ENCODE measurements around the gene C1orf210.

The C1orf210 gene

DNA sequence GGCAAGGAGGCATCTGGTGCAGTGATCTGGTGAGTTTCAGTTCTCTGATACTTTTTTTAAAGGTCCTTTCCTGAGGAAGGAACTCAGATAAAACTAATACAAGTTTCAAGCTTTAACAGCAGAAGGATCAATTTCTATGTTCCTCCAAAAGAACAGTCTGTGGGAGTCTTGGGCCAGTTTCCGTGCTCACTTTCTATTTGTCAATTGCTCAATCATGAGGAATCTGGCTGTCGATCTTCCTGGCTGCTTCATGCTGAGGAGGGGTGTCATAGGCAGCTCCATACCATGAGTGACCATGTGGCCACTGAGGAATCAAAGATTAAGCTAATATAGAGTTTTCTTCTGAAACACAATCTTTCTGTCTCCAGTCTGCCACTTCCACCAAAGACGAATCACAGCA, 27.0 kb downstream of the C1orf210 start:
- DNase-seq (ENCODE audit: low read depth): no peak
- H3K4me3 ChIP-seq (ENCODE audit: low read depth, low read length): no peak overlapping the region
- TF ChIP-seq, protein P1, sequence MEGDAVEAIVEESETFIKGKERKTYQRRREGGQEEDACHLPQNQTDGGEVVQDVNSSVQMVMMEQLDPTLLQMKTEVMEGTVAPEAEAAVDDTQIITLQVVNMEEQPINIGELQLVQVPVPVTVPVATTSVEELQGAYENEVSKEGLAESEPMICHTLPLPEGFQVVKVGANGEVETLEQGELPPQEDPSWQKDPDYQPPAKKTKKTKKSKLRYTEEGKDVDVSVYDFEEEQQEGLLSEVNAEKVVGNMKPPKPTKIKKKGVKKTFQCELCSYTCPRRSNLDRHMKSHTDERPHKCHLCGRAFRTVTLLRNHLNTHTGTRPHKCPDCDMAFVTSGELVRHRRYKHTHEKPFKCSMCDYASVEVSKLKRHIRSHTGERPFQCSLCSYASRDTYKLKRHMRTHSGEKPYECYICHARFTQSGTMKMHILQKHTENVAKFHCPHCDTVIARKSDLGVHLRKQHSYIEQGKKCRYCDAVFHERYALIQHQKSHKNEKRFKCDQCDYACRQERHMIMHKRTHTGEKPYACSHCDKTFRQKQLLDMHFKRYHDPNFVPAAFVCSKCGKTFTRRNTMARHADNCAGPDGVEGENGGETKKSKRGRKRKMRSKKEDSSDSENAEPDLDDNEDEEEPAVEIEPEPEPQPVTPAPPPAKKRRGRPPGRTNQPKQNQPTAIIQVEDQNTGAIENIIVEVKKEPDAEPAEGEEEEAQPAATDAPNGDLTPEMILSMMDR (IDR thresholded peaks at IDR 0.05; ENCODE audit: insufficient read depth, low read depth, low read length, missing control alignments): no peak

DNA sequence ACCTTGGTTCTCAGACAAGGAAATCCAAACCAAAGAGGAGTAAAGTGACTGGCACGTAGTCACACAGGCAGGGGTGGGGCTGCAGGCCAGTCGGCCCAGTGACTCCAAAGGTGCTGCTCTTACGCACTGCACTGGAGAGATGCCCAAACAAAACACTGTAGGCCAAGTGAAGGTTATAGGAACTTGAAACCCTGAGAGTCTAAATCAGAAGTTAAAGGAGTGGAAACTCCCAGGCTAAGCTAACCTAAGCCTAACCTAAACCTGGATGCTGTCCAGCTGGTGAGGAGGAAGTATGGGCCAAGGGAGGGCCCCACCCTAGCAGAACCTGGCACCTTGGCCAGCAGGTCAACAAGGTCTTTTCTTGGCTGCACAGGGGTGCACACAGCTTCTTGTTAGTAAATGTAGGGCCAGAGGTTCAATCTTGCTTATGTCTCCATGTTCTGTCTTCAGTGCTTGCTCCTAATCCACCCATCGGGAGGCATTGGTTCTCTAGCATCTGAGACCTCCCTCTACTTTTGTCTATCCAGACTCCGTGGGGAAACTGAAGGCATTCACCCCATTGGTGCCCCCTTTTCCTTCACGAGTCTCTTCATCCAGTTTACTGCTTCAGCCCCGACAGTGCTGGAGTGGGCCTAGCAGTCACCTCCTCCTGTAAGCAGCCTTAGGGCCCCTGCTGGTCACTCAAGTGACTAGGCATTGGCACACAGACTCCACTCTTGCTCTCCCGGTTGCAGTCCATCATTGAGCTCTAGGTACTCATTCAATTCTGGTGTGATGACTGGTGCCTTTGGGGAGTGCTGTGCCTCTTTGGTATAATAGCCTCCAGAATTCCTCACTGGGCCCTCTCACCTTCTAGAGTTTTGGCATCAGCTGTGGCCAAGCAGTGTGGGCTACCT, 28.5 kb downstream of the C1orf210 start:
- no peak overlapping the region for H3K4me3 ChIP-seq (ENCODE audit: low read depth, low read length)
- no peak for DNase-seq (ENCODE audit: low read depth)
- TF ChIP-seq, protein P1 (IDR thresholded peaks at IDR 0.05; ENCODE audit: insufficient read depth, low read depth, low read length, missing control alignments): no peak

DNA sequence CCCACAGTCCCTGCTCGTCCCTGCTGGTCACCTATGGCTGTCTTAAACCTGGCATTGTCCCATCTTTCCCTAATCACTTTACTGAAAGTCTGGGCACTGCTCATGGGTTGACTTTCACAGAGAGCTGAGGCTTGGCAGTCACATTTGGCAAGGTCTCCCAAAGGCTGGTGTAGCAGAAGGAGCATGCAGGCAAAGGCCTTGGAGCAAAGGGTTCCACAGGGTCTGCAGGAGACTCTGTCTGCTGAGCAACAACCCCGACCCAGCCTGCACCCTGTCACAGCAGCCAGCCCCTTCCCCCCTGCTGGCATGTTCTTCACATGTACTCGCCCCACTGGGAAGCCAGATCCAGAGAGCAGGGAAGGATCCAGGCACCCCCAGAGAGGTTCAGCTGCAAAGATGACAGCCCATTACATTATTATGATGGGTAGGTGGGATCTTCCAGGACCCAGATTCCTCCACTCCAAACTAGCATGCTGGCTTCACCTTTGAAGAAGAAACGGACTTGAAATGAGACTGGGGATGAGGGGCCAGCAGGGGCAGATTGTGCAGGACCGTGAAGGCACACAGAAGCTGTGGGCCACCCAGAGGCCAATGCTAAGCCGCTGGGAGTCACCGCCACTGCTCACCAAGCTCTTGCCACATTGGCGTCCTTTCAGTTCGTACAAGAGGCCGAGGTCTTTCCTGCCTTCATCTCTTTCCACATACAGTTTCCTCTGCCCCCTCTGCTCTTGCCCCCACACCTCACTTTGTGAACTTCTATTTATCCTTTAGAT, 29.8 kb downstream of the C1orf210 start:
- H3K4me3 ChIP-seq (ENCODE audit: low read depth, low read length): no peak overlapping the region
- TF ChIP-seq, protein P1 (IDR thresholded peaks at IDR 0.05; ENCODE audit: insufficient read depth, low read depth, low read length, missing control alignments): no peak
- DNase-seq (ENCODE audit: low read depth): no peak

DNA sequence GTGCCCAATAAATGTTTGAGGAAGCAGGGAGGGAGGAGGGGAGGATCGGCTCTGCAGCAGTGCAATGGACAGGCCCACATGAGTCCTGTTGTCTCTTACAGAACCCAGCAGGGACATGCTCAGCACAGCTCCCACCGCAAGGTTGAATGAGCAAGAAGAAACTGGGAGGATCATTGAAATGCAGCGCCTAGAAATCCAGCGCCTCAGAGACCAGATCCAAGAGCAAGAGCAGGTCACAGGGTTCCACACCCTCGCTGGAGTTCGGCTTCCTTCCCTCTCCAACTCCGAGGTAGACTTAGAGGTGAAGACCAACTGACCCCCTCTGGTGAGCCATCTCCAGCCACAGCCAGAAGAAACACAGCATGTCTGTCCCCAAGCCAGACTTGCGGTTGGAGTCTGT, 31.5 kb downstream of the C1orf210 start:
- DNase-seq (ENCODE audit: low read depth): no peak
- TF ChIP-seq, protein P1 (IDR thresholded peaks at IDR 0.05; ENCODE audit: insufficient read depth, low read depth, low read length, missing control alignments): no peak
- H3K4me3 ChIP-seq (ENCODE audit: low read depth, low read length): no peak overlapping the region

GRCh38 chr1:43253173-43253572, 32.2 kb downstream of the C1orf210 start:
- TF ChIP-seq, protein P1 (IDR thresholded peaks at IDR 0.05; ENCODE audit: insufficient read depth, low read depth, low read length, missing control alignments): no peak
- no peak overlapping the region for H3K4me3 ChIP-seq (ENCODE audit: low read depth, low read length)
- DNase-seq (ENCODE audit: low read depth): no peak

- DNase-seq (ENCODE audit: low read depth): no peak
- no peak overlapping the region for H3K4me3 ChIP-seq (ENCODE audit: low read depth, low read length)
- TF ChIP-seq, protein P1 (IDR thresholded peaks at IDR 0.05; ENCODE audit: insufficient read depth, low read depth, low read length, missing control alignments): no peak
Observed at GRCh38 chr1:43252225-43252624, 33.2 kb downstream of the C1orf210 start.
